ENCODE results near the gene LIMCH1. TPM values are rescaled to one million over a fixed set of nuclear protein-coding genes. Genes with fewer than 3 reads are reported as not detected.

The LIMCH1 gene
- total and polyA plus RNA-seq, 2 experiments from 2014 or later = 10.6 to 13.3 TPM

DNA sequence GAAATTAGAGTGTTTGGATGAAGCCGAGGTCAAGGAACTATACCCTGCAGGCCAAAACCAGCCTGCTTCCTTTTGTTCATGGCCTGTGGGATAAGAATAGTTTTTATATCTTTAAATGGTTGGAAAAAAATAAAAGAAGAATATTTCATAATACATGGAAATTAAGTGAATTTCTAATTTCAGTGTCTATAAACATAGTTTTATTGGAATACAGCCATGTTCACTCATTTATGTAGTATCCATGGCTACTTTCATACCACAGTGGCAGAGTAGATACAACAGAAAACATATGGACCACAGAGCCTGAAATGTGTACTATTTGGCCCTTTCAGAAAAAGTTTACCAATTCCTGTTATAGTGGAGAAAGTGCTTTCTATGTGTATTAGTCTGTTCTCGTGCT is 13.6 kb downstream of the LIMCH1 start:
- Histone ChIP-seq H3K79me2 (no peaks in the 10 kb centered on the region), H3K27me3 (no peaks in the 10 kb centered on the region), H3K36me3 (replicated peaks; ENCODE audit: insufficient read depth, low read depth) (no peaks in the 10 kb centered on the region), H3K4me1 (ENCODE audit: insufficient read depth) (no peaks in the 10 kb centered on the region), H3K9me2 (replicated peaks; ENCODE audit: insufficient read depth) (no peaks in the 10 kb centered on the region), H2AFZ (no peak overlapping the region), H4K20me1 (ENCODE audit: insufficient read depth, poor library complexity, severe bottlenecking) (no peaks in the 10 kb centered on the region), H3K27ac (no peak overlapping the region), H3K4me3 (no peak overlapping the region), H3K9me3 (ENCODE audit: low read depth) (no peaks in the 10 kb centered on the region), H3K4me2 (no peak overlapping the region)
- DNase-seq (ENCODE audit: low spot score) = no peak
- TF ChIP-seq, protein P1, sequence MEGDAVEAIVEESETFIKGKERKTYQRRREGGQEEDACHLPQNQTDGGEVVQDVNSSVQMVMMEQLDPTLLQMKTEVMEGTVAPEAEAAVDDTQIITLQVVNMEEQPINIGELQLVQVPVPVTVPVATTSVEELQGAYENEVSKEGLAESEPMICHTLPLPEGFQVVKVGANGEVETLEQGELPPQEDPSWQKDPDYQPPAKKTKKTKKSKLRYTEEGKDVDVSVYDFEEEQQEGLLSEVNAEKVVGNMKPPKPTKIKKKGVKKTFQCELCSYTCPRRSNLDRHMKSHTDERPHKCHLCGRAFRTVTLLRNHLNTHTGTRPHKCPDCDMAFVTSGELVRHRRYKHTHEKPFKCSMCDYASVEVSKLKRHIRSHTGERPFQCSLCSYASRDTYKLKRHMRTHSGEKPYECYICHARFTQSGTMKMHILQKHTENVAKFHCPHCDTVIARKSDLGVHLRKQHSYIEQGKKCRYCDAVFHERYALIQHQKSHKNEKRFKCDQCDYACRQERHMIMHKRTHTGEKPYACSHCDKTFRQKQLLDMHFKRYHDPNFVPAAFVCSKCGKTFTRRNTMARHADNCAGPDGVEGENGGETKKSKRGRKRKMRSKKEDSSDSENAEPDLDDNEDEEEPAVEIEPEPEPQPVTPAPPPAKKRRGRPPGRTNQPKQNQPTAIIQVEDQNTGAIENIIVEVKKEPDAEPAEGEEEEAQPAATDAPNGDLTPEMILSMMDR (IDR thresholded peaks at IDR 0.05; ENCODE audit: poor library complexity) = no peak
- TF ChIP-seq EZH2phosphoT487 (IDR thresholded peaks at IDR 0.05; ENCODE audit: low read depth, severe bottlenecking, unreplicated experiment) (no peak), EZH2 (IDR thresholded peaks at IDR 0.05; ENCODE audit: borderline replicate concordance) (no peak)
- WGBS (ENCODE audit: low lambda C conversion rate, missing lambda C conversion rate) = 94% methylated on average over 2 of the region's 2 CpGs

- WGBS (ENCODE audit: low lambda C conversion rate, missing lambda C conversion rate) = 91% methylated on average over 4 of the region's 4 CpGs
- H3K36me3 ChIP-seq (replicated peaks; ENCODE audit: insufficient read depth, low read depth) = no peaks in the 10 kb centered on the region
- H3K27ac ChIP-seq = no peak overlapping the region
- no peak for TF ChIP-seq EZH2phosphoT487 (IDR thresholded peaks at IDR 0.05; ENCODE audit: low read depth, severe bottlenecking, unreplicated experiment)
- TF ChIP-seq, protein P1 (IDR thresholded peaks at IDR 0.05; ENCODE audit: poor library complexity) = no peak
- no peak for TF ChIP-seq EZH2 (IDR thresholded peaks at IDR 0.05; ENCODE audit: borderline replicate concordance)
- no peak overlapping the region for H2AFZ ChIP-seq
- peaks cover 13% of the 10 kb centered on the region for H3K27me3 ChIP-seq
- no peaks in the 10 kb centered on the region for H4K20me1 ChIP-seq (ENCODE audit: insufficient read depth, poor library complexity, severe bottlenecking)
- no peak overlapping the region for H3K4me3 ChIP-seq
- H3K9me2 ChIP-seq (replicated peaks; ENCODE audit: insufficient read depth) = no peaks in the 10 kb centered on the region
- H3K4me1 ChIP-seq (ENCODE audit: insufficient read depth) = no peaks in the 10 kb centered on the region
- DNase-seq (ENCODE audit: low spot score) = no peak
- H3K4me2 ChIP-seq = no peak overlapping the region
- H3K9me3 ChIP-seq (ENCODE audit: low read depth) = no peaks in the 10 kb centered on the region
- H3K79me2 ChIP-seq = no peaks in the 10 kb centered on the region
Observed at GRCh38 chr4:41554905-41555304, 16.9 kb downstream of the LIMCH1 start.

DNA sequence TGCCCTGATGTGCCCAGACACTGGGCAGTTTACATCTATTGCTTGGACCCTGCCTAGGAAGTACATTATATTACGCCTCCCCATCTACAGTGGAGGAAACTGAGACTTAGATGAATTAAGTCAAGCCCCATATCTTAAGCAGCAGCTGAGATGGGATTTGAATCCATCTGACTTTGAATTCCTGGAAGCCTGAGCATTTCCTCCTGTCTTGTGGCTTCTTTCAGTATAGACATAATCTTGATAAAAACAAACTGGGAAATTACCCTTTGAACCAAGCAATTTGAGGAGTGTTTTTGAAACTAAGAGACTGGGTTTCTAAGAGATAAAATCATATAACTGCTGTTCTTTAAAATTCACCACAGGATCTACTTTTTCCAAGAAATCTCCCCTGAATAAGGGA is 18.6 kb downstream of the LIMCH1 start:
- H3K4me2 ChIP-seq = no peak overlapping the region

More for the DNA sequence above, 18.6 kb downstream of the LIMCH1 start:
- Histone ChIP-seq H2AFZ (no peak overlapping the region), H3K27ac (no peak overlapping the region), H3K4me3 (no peak overlapping the region), H3K27me3 (peaks cover 13% of the 10 kb centered on the region), H3K36me3 (replicated peaks; ENCODE audit: insufficient read depth, low read depth) (no peaks in the 10 kb centered on the region), H4K20me1 (ENCODE audit: insufficient read depth, poor library complexity, severe bottlenecking) (no peaks in the 10 kb centered on the region), H3K4me1 (ENCODE audit: insufficient read depth) (no peaks in the 10 kb centered on the region), H3K9me3 (ENCODE audit: low read depth) (no peaks in the 10 kb centered on the region), H3K9me2 (replicated peaks; ENCODE audit: insufficient read depth) (no peaks in the 10 kb centered on the region), H3K79me2 (no peaks in the 10 kb centered on the region)
- WGBS (ENCODE audit: low lambda C conversion rate, missing lambda C conversion rate) = 65% methylated on average over 1 of the region's 1 CpG
- no peak for DNase-seq (ENCODE audit: low spot score)
- TF ChIP-seq EZH2phosphoT487 (IDR thresholded peaks at IDR 0.05; ENCODE audit: low read depth, severe bottlenecking, unreplicated experiment) = no peak
- no peak for TF ChIP-seq EZH2 (IDR thresholded peaks at IDR 0.05; ENCODE audit: borderline replicate concordance)
- TF ChIP-seq, protein P1 (IDR thresholded peaks at IDR 0.05; ENCODE audit: poor library complexity) = no peak

All from hepatocyte (in vitro differentiated cells).